Activated CD8-positive, alpha-beta memory T cell treated with anti-CD3 and anti-CD28 coated beads, Interleukin-2, amount 10 ng/mL, durations not matched to agents 7 days and 5 days (primary cell): Measurements from ENCODE around the gene ADAR. TPM values are rescaled to one million over a fixed set of nuclear protein-coding genes. Genes with fewer than 3 reads are reported as not detected.

ENCODE experiments used
- ATAC-seq: fragments of 150-1000 bp; cut with Tn5 transposase; one replicate; pipeline ENCODE4 v1.10.0; 2021; ENCODE audit warnings: moderate library complexity
- CTCF ChIA-PET: fragments of 350-600 bp; sonication (Branson Sonifier 250); formaldehyde crosslinking; loops from one replicate; lab custom pipeline; 2021; ENCODE audit warnings: antibody characterized with exemption; lab: Charles Lee
- DNase-seq: peaks from one replicate; pipeline ENCODE4 v3.0.0-alpha.2; 2020
- H3K27ac Mint-ChIP-seq: one replicate; pipeline ENCODE4 v1.8.0; 2021; ENCODE audit warnings: mild to moderate bottlenecking, mixed read lengths
- H3K27me3 Mint-ChIP-seq: one replicate; pipeline ENCODE4 v1.8.0; 2021; ENCODE audit warnings: mixed read lengths
- H3K36me3 Mint-ChIP-seq: one replicate; pipeline ENCODE4 v1.8.0; 2021; ENCODE audit warnings: mild to moderate bottlenecking, mixed read lengths
- H3K4me1 Mint-ChIP-seq: one replicate; pipeline ENCODE4 v1.8.0; 2021; ENCODE audit warnings: mixed read lengths
- H3K4me3 Mint-ChIP-seq: one replicate; pipeline ENCODE4 v1.8.0; 2021; ENCODE audit warnings: mild to moderate bottlenecking, moderate library complexity, mixed read lengths
- H3K9me3 Mint-ChIP-seq: one replicate; pipeline ENCODE4 v1.8.0; 2022; ENCODE audit warnings: low read depth, mixed read lengths
- total RNA-seq, 2 experiments: library from RNA; stranded (reverse); gene quantifications; one replicate each; pipeline ENCODE4 v1.2.3, GENCODE V29; 2021

Gene ADAR
- total RNA-seq, 2 experiments from 2014 or later: 369 to 434 TPM

DNA sequence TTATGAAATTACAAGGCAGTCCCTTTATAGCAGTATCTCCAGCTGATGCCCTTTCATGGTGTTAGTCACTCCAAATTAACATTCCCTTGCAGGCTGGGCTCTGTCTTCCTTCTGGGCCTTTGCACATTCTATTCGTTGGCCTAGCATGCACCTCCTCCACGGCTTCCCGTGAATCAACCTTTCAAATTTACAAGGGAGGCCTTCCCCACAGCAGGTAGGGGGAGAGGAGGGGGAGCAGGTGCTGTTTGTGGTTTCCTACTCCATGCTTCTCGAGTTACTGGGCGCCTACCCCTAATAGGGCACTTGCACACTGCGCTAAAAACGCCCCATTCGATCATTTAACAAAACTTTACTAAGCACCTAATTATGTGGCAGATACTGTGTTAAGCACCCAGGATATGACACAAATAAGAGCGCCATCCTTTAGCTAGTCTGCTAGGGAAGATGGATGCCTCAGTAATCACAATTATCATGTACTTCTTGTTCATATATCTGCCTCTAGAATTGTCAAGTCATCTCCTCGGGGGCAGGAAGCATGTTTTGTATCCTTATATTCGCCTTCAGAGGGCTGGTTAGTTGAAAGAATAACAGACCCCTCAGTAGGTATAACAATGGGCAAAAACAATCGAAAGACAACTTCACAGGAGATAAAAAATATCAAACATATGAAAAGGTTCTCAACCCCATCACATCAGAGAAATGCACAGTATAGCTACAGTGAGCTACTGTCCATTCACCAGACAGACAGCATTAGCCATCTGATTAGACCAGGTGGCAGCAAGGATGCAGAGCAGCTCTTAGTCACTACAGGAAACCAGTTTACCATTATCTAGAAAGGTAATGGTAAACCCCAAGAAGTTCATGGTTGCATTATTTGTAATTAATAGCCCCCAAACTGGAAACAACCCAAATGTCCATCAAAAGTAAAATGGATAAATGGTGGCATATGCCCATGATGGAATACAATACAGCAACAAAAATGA, 1.7 kb upstream of the ADAR start:
- peak overlapping the region; percentile 98 for H3K27ac Mint-ChIP-seq
- CTCF ChIA-PET: interaction anchor here (1.3 to 2.7 kb wide), 4 partner anchors 9 to 182 kb away, joined by 3 to 11 read pairs (median 6); no protein-coding TSS in a partner anchor
- H3K9me3 Mint-ChIP-seq: no peaks in the 10 kb centered on the region
- ATAC-seq: peak; percentile 7
- no peaks in the 10 kb centered on the region for H3K27me3 Mint-ChIP-seq
- peak; percentile 69 for DNase-seq
- H3K4me3 Mint-ChIP-seq: peak overlapping the region; percentile 92
- H3K4me1 Mint-ChIP-seq: peaks cover 62% of the 10 kb centered on the region
- H3K36me3 Mint-ChIP-seq: peaks cover 29% of the 10 kb centered on the region

DNA sequence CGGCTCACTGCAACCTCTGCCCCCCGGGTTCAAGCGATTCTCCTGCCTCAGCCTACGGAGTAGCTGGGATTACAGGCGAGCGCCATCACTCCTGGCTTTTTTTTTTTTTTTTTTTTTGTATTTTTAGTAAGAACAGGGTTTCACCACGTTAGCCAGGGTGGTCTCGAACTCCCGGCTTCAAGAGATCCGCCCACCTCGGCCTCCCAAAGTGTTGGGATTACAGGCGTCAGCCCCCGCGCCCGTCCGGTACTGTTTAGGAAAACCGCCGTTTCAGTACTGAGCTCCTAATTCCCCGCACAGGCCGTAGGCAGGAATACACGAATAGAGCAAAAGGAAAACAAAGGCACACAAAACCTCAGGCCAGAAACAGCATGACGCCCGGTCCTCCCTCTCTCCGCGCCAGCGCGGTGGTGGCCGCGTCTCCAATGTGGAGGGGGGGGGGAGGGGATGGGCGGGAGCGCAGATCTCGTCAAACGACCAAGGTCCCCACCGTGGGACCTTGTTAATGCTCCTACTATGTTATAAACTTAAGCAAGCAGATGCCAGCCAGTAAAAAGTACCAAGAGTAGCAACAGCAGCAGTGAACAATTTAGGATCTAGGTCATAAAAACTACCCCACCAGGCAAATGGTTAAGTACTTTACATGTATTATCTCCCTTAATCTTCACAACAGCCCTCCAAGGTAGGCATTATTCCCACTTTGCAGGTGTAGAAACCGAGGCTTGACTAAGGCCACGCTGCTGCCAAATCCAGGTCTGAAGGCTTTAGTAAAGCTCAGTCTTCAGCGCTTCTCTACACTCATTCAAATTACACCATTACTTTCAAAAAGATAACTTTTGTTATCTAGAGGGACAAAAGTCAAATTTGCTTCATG, 648 bp upstream of the ADAR start:
- Mint-ChIP-seq H3K27me3 (no peaks in the 10 kb centered on the region), H3K4me3 (peak overlapping the region; percentile 92), H3K9me3 (no peaks in the 10 kb centered on the region), H3K27ac (peak overlapping the region; percentile 98), H3K36me3 (peaks cover 38% of the 10 kb centered on the region), H3K4me1 (peaks cover 66% of the 10 kb centered on the region)
- CTCF ChIA-PET: interaction anchor here (0.9 to 2.7 kb wide), 4 partner anchors 10 to 347 kb away, joined by 3 to 11 read pairs (median 5); partner anchors contain the start of gene PBXIP1
- peak; percentile 68 for DNase-seq
- ATAC-seq: peak; percentile 31

DNA sequence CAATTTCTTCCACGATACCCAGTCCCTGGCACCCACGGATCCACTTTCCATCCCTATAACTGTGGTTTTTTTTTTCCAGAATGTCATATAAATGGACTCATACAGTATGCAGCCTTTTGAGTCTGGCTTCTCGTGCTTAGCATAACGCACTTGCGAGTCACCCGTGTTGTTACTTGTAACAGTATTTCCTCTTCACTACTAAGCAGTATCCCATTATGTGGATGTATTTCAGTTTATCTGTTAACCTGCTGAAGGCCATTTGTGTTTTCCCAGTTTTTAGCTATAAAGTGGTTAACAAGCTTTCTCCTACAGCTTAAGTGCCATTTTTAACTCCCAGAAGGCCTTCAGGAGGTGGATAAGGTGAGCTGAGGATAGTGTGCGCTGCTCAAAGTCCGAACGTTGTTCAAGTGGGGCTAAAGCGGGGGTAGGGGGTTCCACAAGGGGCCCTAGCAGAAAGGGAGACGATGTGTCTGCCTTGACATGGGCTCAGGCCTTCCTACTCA, 829 bp downstream of the ADAR start:
- H3K27me3 Mint-ChIP-seq: no peaks in the 10 kb centered on the region
- ATAC-seq: peak; percentile 6
- peak overlapping the region; percentile 98 for H3K27ac Mint-ChIP-seq
- peak overlapping the region; percentile 92 for H3K4me3 Mint-ChIP-seq
- peaks cover 48% of the 10 kb centered on the region for H3K36me3 Mint-ChIP-seq
- CTCF ChIA-PET: interaction anchor here (0.9 to 2.2 kb wide), 4 partner anchors 9 to 337 kb away, joined by 3 to 7 read pairs (median 4); no protein-coding TSS in a partner anchor
- DNase-seq: no peak
- H3K9me3 Mint-ChIP-seq: no peaks in the 10 kb centered on the region
- H3K4me1 Mint-ChIP-seq: peaks cover 78% of the 10 kb centered on the region

DNA sequence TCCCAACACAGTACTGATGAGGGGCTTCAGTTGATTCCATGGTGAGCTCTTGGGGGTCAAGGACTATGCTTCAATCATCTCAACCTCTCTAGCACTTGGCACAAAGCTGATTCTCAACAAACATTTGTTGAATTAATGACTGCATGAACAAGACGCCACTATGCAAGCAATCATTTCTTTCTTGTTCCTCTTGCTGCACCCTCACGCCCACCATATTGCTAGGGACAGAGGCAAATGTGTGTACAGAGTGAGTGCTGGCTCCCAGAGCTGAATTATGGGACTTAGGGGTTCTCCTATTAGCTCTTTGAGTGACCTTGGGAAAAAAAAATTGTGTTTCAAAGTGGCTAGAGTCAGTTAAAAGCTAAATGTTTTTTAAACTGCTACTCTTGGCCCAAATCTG, 2.5 kb downstream of the ADAR start:
- H3K36me3 Mint-ChIP-seq: peaks cover 63% of the 10 kb centered on the region

DNA sequence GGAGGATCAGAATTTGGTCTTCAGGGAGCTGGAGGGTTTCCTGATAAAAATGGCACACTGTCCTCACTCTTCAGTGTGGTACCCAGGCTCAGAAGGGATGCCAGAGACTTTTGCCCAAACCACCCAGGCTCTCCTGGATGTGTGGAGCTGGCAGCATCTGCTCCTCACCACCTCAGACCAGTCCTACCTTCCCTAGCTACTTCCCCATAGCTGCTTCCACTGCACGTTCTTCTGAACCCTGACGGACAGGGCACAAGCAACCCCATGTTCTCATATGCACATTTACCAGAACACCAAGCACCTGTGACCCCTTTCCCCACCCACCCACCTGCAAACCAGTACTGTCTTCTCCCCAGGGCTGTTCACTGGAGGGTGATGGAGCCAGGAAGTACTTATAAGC, 4.7 kb downstream of the ADAR start:
- no peaks in the 10 kb centered on the region for H3K27me3 Mint-ChIP-seq
- H3K4me1 Mint-ChIP-seq: peaks cover 77% of the 10 kb centered on the region
- H3K9me3 Mint-ChIP-seq: no peaks in the 10 kb centered on the region
- H3K4me3 Mint-ChIP-seq: no peak overlapping the region
- CTCF ChIA-PET: interaction anchor here (0.5 to 0.6 kb wide), 2 partner anchors 9 to 177 kb away, joined by 3 read pairs; no protein-coding TSS in a partner anchor
- H3K36me3 Mint-ChIP-seq: peaks cover 78% of the 10 kb centered on the region
- no peak overlapping the region for H3K27ac Mint-ChIP-seq
- DNase-seq (no peak), ATAC-seq (no peak)

More for the DNA sequence above, 2.5 kb downstream of the ADAR start:
- Mint-ChIP-seq H3K9me3 (no peaks in the 10 kb centered on the region), H3K4me1 (peaks cover 79% of the 10 kb centered on the region), H3K27me3 (no peaks in the 10 kb centered on the region), H3K27ac (peak overlapping the region; percentile 56), H3K4me3 (peak overlapping the region; percentile 92)
- no peak for ATAC-seq
- CTCF ChIA-PET: interaction anchor here (0.9 to 2.3 kb wide), 8 partner anchors 14 to 446 kb away, joined by 3 to 6 read pairs (median 4); partner anchors contain the start of genes ADAM15 and PYGO2
- no peak for DNase-seq

DNA sequence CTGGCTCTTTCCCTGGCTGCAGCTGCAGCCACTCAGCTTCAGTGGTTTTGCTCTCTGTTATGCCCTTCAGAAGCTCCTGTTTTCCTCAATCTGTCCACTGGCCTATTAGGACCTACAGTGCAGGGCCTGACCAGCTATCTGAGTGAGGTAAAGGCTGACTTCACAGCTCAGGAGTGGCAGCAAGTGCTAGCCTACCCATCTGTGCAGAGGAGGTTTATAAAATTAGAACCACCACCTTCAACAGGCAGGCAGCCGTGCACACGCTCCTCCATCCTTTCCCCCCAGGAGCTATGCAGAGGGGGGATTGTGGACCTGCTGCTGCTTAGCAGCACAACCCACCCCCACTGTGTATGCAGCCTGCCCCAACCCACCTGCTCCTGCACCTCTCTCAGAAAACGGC, 8.3 kb downstream of the ADAR start:
- ATAC-seq (no peak), DNase-seq (no peak)
- Mint-ChIP-seq H3K27ac (peak overlapping the region; percentile 40), H3K4me3 (no peak overlapping the region), H3K4me1 (peaks cover 57% of the 10 kb centered on the region), H3K27me3 (no peaks in the 10 kb centered on the region), H3K9me3 (no peaks in the 10 kb centered on the region), H3K36me3 (peaks cover 76% of the 10 kb centered on the region)
- CTCF ChIA-PET: no interaction called here

DNA sequence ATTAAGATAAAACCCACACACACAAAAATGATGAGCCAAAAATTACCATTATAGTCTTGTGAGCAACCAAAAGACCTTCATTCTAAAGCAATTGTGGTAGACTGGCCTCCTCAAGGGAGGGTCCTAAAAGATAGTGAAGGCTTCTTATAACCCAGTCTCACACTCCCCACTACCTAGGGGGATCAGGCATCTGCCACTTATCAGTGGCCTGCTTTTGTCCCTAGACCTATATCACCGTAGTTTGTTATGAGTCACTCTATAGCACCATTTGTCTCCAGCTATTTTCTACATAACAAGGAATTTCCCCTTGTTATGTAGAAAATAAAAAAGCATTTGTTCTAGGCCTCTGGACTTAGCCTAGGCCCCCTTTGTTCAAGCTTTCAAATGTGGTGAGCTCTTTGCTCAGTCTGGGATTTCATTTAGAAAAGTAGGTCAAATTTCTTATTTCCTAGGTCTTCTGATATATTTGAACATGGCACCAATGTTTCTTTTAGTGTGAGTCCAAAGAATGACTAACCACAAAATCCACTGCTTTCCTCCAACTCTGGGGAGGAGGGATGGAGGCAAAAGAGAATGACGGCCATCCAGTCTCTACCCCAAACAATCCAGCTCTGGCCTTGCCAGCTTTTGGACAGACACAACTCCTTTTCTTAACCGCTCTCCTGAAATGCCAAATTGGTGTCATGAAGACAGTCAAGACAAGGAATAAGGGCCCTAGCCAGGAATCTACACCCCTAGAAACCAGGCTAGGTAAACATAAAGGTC, 8.9 kb downstream of the ADAR start:
- no peak for DNase-seq
- Mint-ChIP-seq H3K27me3 (no peaks in the 10 kb centered on the region), H3K36me3 (peaks cover 76% of the 10 kb centered on the region), H3K9me3 (no peaks in the 10 kb centered on the region), H3K4me3 (no peak overlapping the region), H3K4me1 (peaks cover 54% of the 10 kb centered on the region), H3K27ac (no peak overlapping the region)
- CTCF ChIA-PET: interaction anchor here (1.2 kb wide), 1 partner anchor 71 kb away, joined by 3 read pairs; no protein-coding TSS in a partner anchor
- ATAC-seq: no peak

DNA sequence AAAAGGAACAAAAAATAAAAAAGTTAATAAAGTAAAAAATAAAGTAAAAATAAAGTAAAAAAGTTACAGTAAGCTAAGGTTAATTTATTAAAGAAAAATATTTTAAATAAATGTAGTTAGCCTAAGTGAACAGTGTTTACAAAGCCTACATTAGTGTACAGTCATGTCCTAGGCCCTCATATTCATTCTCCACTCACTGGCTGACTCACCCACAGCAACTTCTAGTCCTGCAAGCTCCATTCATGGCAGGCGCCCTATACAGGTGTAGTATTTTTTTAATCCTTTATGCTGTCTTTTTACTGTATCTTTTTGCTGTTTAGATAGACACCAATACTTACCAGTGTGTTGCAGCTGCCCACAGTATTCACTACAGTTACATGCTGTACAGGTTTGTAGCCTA, 12.4 kb downstream of the ADAR start:
- Mint-ChIP-seq H3K9me3 (no peaks in the 10 kb centered on the region), H3K4me1 (peaks cover 21% of the 10 kb centered on the region), H3K27me3 (no peaks in the 10 kb centered on the region), H3K4me3 (no peak overlapping the region), H3K36me3 (peaks cover 70% of the 10 kb centered on the region), H3K27ac (no peak overlapping the region)
- ATAC-seq: no peak
- DNase-seq: no peak
- CTCF ChIA-PET: interaction anchor here (1.0 to 1.5 kb wide), 3 partner anchors 9 to 141 kb away, joined by 3 read pairs; no protein-coding TSS in a partner anchor

DNA sequence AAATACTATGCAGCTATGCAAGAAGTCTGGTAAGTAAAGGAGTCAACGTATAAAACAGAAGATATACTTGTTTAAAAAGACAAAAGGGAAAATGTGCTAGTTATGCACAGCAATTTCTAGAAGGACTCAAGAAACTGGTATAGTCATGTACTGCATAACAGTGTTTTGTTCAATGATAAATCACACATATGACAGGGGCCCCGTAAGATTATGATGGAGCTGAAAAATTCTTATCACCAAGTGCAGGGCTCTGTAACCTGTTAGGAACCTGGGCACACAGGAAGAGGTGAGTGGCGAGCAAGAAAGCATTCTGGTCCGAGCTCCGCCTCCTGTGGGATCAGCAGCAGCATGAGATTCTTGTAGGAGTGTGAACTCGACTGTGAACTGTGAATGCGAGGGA, 13.2 kb downstream of the ADAR start:
- Mint-ChIP-seq H3K4me3 (no peak overlapping the region), H3K4me1 (peaks cover 16% of the 10 kb centered on the region), H3K27me3 (no peaks in the 10 kb centered on the region), H3K36me3 (peaks cover 72% of the 10 kb centered on the region), H3K27ac (no peak overlapping the region), H3K9me3 (no peaks in the 10 kb centered on the region)
- CTCF ChIA-PET: interaction anchor here (0.8 to 1.5 kb wide), 5 partner anchors 9 to 284 kb away, joined by 3 read pairs; no protein-coding TSS in a partner anchor
- DNase-seq (no peak), ATAC-seq (no peak)

DNA sequence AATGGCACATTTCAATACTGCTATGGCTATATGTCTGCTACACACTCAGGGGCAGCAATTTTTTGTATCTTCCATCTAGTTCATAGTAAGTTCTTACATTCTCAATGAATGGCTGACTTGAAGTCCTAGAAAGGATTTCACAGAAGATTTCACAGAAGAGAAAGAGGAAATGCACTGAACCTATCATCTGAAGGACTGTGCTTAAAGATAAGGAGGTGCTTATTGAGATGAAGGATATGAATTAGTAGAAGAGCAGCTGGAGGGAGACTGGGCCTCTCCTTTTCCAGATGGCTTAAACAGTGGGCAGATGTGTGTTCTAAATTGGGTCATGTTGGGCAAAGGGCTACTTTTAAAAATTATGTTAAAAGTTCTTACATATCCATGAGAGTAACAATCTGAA, 14.6 kb downstream of the ADAR start:
- DNase-seq (no peak), ATAC-seq (no peak)
- CTCF ChIA-PET: interaction anchor here (0.8 to 0.9 kb wide), 3 partner anchors 25 to 151 kb away, joined by 3 read pairs; no protein-coding TSS in a partner anchor
- Mint-ChIP-seq H3K4me3 (no peak overlapping the region), H3K27ac (no peak overlapping the region), H3K36me3 (peaks cover 74% of the 10 kb centered on the region), H3K27me3 (no peaks in the 10 kb centered on the region), H3K9me3 (no peaks in the 10 kb centered on the region), H3K4me1 (peaks cover 6% of the 10 kb centered on the region)

DNA sequence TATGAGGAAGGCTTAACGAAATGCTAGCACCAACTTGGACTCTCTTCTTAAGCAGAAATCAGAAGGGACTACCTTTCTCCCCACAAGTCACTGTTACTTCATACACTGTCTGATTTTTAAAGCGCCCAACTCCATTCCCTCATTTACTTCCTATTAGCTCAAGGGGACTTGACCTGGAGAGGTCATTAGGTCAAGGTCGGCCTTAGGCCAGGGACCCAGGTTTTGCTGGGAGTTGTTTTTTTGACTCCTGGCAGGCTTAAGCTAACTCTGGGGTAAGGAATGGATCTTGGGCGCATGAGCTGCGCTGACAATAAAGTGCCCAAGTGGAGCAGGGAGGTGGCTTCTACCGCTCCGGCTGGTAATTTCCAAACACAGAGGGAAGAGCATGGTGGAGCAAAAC, 16.8 kb downstream of the ADAR start:
- no peak overlapping the region for H3K4me3 Mint-ChIP-seq
- ATAC-seq: no peak

DNA sequence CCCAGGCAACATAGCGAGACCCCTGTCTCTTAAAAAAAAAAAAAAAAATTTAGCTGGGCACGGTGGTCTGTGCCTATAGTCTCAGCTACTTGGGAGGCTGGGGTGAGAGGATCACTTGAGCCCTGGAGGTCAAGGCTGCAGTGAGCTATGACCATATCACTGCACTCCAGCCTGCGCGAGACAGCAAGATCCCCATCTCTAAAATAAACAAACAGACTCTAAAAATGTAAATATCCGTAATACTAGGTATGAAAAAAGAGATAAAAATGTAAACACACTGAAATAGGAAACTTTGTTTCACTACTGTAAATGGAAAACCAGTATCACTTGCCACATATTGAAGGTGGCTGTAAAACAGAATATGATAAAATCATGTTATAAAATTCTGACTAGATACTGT, 17.2 kb downstream of the ADAR start:
- Mint-ChIP-seq H3K27me3 (no peaks in the 10 kb centered on the region), H3K4me3 (no peak overlapping the region), H3K9me3 (no peaks in the 10 kb centered on the region), H3K36me3 (peaks cover 80% of the 10 kb centered on the region), H3K27ac (no peak overlapping the region), H3K4me1 (peaks cover 13% of the 10 kb centered on the region)
- DNase-seq: no peak
- CTCF ChIA-PET: interaction anchor here (1.6 to 1.9 kb wide), 2 partner anchors 14 to 79 kb away, joined by 4 to 6 read pairs; no protein-coding TSS in a partner anchor
- ATAC-seq: no peak

More for the DNA sequence above, 16.8 kb downstream of the ADAR start:
- Mint-ChIP-seq H3K27ac (no peak overlapping the region), H3K9me3 (no peaks in the 10 kb centered on the region), H3K4me1 (peaks cover 10% of the 10 kb centered on the region), H3K36me3 (peaks cover 78% of the 10 kb centered on the region), H3K27me3 (no peaks in the 10 kb centered on the region)
- CTCF ChIA-PET: interaction anchor here (1.6 to 1.9 kb wide), 2 partner anchors 14 to 78 kb away, joined by 4 to 6 read pairs; no protein-coding TSS in a partner anchor
- no peak for DNase-seq
